KBM-7 (cell line): ENCODE results near the gene RAPGEF5.

Experiments used
- DNase-seq: peaks from one replicate; pipeline ENCODE4 v3.0.0-alpha.2; 2015
- in situ Hi-C: fragments of 300-500 bp; cut with MboI; formaldehyde crosslinking; loops from 2 replicates; pipeline ENCODE4 v1.14.3; 2020; ENCODE audit warnings: low sequenced_read_pairs, low pct_unique_long_range_greater_than_20kb, mixed read lengths

RAPGEF5 gene

DNA sequence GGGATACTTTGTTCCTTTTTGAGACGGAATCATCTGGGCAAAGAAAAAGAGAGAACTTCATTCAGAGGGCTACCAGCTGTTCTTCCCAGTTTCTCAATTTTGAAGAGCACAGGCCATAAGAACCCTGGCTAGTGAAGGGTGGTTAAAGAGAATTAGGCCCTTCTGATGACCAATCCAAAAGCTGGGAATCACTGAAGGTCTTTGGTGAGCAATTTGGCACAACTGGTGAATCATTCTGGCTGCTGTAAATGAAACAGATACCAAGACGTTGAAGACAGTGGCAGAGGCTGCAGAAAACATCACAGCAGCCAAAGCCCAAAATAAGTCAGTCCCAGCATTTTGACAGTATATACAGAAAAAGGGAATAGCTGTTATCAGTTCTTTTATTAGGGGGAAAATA is 5.1 kb downstream of the RAPGEF5 start:
- no peak for DNase-seq
- in situ Hi-C loops, result no loop called here

DNA sequence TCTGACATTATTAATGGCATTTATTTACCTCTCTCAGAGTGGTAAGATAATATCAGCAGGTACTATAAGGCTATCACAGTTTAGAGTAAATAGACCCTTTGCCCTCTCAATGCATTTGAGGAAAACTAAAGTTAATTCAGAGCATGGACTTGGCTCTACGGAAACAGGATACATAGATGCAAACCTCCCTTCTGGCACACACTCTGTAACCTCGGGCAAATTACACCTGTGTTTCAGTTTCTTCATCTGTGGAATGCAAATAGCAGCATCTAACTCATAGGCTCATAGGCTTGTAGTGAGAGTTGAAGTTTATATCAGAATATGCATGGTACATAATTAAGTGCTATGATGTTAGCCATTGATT is 5.6 kb downstream of the RAPGEF5 start:
- in situ Hi-C loops, result no loop called here
- no peak for DNase-seq

DNA sequence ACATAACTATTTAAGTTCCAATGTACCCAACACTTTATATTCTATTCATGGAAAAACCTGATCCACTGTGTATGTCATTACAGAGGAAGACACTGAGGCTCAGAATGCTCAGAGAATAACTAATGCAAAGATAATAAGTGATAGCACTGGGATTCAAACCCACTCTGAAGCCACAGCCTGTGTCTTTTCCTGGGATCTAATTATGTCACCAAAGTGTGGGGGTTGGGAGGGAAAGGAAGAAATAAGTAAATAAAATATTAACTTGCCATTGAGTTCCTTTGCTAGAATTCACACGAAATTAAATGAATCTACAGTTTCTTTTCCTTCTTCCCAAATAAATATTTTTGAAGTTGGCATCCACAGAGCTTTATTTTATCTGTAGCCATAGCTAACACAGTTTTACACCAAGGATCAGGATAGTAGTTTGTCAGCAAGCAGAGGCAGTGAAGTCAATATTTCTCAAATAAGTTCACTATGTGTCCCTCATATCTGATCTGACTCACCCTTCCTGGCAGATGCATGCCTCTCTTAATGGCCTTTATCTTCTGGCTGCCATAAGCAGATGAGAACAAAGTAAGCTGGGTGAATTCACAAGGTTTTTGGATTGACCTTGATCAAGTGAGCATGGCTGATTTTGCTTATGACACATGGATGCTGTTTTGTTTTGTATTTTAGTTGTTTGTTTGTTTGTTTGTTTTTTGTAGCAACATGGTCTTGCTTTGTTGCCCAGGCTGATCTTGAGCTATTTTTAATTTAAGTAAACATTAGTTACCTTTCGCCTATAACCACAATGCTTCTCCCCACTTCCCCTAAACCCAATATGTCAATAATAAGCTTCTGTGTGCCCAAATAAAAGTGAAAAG is 6.3 kb downstream of the RAPGEF5 start:
- in situ Hi-C loops, result no loop called here
- DNase-seq, result no peak

DNA sequence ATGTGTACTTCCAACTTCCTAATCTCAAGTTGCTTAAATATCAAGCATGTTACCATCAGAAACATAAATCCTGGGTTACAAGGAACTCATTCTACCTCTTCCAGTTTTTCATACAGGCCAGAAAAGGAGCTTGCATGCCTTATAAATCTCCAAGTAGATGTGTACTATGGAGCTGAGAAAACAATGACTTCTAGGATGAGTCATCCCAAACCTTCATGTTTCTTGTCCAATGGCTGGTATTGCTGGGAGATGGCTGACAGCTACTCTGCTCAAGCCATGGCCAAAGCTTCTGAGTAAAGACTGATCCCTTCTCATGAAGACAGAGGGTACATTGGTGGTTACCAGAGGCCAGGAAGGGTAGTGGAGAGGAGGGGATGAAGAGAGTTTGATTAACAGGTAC is 8.6 kb downstream of the RAPGEF5 start:
- DNase-seq, result no peak
- in situ Hi-C loops, result no loop called here

DNA sequence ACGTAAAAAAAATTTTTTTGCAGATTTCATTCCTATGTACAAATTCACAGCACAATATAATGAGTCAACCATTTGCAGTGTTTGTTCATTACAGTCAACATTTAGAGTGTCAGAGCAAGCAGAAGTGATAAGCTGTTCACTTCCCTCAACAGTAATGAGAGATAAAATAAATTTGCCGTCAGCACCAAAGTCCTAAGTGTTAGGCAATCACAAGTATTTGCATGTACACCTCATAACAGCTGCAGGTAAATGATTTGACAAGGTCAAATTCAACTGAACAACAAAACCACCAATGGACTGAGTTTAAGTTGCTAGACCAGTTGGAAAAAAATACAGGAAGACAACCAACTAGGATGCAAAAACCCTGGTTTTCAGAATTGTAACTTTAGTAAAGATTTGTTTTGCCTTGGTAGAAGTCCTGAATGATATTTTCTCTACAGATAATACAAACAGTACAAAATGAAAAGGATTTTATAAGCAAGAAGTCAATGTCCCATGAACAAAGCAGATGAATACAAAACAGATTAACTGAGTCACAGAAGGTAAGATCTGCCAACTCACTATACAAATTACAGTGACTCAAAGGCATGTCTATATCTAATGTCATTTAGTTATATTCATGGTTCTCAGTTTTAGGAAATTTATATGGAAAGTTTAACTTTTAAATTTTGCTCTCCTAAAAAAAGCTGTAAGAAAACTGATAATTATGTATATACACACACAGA is 10.4 kb downstream of the RAPGEF5 start:
- DNase-seq, result no peak
- in situ Hi-C loops, result no loop called here

DNA sequence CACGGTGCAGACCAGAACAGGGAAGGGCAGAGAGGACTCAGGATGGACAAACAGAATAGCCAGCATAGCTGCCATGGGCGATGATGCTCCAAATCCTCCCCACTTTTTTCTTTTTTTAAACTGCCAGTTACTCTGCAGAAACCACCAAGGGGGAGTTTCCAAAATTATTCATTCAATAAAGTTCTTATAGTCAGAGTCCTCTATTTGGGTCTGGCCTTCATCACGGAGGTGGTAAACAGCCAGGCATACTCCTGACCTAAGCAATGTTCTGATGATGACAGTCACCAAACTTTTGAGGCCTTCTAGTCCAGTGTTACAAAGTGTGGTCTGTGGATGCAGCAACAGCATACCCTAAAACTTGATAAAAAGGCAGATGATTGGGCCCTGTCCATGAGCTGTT is 12.3 kb downstream of the RAPGEF5 start:
- in situ Hi-C loops, result no loop called here
- no peak for DNase-seq

DNA sequence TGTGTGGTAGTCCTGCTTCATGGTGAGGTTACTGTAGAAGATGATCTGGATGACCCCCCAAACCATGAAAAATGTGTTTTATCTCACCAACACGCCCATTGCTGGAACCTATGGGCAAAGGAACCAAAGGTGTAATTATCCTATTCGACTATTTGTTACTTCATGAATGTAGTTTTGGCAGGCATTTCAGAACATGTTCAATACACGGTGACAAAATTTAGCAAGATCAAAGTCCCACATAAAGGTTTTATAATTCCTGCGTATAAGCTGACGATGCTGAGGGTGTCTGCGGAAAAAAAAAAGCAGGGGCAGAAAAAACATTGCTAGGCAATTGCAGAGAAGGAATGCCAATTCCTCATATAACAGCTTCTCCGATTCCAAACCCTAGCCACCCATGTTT is 13.3 kb downstream of the RAPGEF5 start:
- in situ Hi-C loops, result no loop called here
- no peak for DNase-seq

DNA sequence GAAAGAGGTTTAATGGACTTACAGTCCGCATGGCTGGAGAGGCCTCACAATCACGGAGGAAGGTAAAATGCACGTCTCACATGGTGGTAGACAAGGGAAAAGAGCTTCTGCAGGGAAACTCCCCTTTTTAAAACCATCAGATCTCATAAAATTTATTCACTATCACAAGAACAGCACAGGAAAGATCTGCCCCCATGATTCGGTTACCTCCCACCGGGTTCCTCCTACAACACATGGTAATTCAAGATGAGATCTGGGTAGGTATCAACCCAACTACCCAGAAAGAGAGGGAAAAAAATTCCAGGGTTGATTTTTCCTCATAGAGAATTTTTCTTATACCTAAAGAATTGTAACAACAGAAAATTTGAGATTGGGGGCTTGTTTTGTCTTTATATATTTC is 13.9 kb downstream of the RAPGEF5 start:
- in situ Hi-C loops, result no loop called here
- DNase-seq, result no peak

DNA sequence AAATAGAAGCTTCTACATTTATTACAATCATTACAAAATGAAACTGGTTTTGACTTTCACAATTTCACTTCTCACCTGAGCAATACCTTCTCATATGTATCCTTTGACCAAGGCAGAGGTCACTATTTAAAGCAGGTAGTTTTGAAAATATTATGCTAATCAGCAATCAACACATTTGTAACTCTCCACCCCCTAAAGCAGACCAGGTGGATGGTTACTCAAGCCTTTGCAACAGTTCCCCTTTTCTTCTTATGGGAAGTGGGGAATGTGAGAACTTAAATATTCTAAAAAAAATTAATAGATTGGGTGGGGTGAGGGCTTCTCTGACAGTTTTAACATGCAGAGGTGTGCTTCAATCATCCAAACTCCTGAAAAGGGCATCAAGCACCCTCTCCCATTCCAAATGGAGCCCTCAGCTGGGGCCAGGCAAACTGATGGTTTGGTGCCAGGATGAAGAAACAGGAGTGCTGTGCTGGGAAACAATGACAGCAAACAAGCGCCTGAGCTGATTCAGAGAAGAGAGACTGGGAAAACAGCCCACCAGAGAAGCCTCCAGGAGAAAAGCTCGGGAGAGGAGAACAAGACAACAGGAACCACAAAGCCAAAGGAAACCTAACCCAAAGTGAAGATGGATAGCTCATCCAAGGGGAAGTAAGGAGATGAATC is 17.1 kb downstream of the RAPGEF5 start:
- in situ Hi-C loops, result no loop called here
- DNase-seq, result no peak

DNA sequence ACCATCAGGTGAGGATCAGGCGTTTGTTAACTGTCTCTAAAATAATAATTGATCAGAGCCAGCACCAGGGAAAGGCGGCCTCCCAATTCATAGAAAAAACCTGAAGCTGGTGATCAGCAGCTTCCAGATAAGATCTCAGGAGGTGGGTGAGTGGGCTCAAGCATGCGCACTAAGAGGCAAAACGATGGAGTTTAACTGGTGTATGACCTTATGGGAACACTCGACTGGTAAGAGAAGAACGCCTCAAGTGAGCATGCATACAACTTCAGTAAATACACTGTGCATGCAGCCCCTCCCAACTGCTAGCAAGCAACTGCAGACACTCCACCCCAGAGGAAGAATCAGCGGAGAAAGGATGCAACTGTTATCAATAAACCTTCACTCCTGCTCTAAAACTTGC is 18.1 kb downstream of the RAPGEF5 start:
- DNase-seq, result no peak
- in situ Hi-C loops, result no loop called here

DNA sequence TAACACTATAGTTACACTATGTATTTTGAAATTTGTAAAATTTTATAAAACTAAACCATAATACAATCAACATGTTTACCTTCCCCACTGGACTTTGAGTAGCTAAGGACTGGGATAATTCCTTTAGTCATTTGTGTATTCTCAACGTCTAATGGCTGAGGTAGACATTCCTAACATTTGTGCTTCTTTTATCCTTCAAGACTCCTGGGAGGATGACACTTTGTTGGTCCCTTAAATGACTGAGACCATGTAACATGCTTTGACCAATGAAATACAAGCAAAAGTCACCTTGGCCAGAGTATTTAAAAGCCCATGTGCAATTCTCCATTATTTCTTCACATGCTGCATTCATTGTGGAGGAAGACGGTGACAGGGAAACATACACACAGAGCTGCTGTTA is 18.5 kb downstream of the RAPGEF5 start:
- in situ Hi-C loops, result no loop called here
- no peak for DNase-seq

DNA sequence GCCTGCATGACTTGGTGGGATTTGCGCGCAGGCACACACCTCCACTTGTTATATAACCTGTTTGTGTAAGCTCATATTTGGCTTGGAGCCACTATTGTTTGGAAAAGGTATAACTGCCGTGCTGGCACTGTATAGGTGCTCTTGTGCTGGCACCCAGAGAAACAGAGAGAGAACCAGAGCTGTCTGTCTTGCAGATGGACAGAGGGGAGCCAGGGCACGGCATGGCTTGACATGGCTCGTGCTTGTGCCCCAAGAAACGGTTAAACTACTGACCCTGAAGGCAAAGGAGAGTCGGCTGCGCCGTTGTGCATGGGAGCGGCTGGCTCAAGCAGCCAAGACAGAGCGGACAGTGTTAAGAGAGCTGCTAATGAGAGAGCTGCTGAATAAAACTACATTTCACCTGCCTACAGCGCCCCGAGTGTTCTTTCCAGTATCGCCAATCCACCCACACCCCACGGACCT is 23.2 kb downstream of the RAPGEF5 start:
- DNase-seq, result no peak
- in situ Hi-C loops, result no loop called here

DNA sequence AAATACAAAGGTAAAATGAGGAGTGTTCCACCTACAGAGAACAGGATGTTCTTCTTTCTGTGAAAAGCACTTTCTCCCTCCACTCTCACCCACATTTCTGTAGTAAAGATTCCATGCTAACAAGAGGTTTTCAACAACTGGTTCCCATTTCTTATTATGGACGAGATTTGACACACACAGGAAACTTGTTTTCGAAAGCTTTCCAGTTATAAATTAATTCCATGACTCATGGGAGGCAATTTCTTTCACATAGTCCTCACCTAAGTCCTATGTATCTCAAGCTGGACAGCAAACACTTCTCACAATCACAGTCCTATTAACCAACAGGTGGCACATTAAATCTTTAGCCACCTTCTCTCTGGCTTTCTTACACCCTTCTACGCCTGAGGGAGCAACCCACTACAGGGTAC is 24.5 kb downstream of the RAPGEF5 start:
- in situ Hi-C loops, result no loop called here
- DNase-seq, result no peak

DNA sequence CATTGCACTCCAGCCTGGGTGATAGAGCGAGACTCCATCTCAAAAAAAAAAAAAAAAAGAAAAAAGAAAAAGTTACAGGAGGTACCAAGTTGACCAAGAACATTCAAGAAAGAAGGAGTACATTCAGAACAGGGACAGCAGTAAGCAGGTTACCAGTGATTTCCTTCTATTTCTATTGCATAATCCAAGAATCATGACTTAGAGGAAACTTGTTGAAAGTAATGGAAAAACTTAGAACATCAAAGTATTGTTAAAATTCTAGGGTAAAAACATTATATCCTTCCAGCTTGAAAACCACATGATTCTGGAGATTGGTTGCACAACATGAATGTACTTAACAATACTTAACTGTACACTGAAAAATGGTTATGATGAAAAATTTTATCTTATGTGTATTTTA is 25.2 kb downstream of the RAPGEF5 start:
- in situ Hi-C loops, result no loop called here
- DNase-seq, result no peak

DNA sequence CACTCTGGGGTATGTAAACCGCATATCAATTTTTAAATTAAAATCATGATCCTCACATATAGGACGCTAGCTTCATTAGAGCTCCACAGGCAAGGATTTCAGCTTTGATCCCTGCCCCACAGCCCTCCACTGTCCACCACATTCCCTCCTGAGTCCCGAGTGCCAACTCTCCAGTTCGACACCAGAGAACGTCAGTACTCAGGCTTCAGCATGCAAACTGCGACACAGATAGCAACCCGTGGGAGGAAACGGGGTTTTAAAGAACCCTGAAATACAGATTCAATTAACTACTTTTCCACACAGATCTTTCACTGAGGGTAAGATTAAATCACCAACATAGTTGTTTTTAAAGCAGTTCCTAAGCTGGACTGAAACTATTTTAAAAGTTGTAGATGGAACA is 26.1 kb downstream of the RAPGEF5 start:
- in situ Hi-C loops, result no loop called here
- no peak for DNase-seq

DNA sequence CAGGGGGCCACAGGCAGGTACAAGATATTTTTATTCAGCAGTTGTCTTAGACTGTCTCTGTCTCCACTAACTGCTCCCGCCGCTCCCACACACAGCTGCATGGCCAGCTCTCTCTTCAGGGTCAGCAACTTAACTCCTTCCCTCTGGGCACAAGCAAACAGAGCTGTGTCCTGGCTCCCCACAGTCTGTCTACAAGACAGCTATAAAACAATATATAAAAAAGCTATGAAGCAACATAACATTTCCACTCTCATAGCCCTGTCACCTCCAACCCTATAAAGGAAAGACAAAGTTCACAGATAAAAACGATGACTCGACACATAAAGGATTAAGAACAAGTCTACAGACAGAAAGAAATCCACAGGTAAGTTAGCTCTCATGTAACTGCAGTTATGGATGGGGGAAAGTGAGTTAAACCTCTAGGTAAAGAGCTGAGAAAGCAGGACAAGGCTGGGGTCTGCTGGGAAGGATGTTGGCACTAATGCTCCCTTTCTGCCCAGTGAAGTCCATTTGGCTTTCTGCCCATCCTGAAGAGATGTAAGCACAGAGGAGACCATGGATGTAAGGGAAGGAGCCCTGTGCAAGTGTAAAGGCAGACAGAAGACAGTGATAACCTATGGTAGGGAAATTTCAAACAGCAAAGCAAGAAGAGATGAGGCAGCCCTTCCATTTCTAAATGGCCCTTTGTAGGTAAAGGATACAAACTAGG is 27.0 kb downstream of the RAPGEF5 start:
- in situ Hi-C loops, result no loop called here
- DNase-seq, result no peak

DNA sequence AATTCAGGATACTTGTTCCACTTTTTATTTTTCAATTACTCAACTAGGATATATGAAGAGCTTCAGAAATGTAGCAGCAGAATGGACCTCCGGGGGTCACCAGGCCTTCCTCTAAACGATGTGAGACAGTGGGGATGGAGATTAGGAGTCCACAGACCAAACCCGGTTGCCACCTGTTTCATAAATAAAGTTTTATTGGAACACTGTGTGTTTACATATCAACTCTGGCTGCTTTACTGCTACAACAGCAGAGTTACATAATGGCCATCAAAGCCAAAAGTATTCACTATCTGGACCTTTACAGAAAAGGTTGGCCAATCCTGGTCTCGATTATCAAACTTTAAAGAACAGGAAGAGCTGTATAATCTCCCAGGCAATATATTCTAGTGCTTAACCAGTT is 30.8 kb downstream of the RAPGEF5 start:
- in situ Hi-C loops, result no loop called here
- no peak for DNase-seq

DNA sequence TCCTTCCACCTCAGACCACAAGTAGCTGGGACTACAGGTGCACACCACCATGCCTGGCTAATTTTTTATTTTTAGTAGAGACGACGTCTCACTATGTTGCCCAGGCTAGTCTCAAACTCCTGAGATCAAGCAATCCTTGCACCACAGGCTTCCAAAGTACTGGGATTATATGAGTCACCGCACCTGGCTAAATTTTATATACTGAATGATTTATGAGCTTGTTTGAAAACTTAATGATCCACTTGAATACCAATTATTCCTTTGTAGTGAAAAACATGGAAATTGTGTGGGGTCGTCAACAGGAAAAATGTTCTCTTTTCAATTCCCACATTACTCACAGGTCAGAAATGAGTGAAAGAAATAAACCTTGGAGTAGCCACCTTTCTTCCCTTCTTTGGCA is 31.3 kb downstream of the RAPGEF5 start:
- in situ Hi-C loops, result no loop called here
- DNase-seq, result no peak

DNA sequence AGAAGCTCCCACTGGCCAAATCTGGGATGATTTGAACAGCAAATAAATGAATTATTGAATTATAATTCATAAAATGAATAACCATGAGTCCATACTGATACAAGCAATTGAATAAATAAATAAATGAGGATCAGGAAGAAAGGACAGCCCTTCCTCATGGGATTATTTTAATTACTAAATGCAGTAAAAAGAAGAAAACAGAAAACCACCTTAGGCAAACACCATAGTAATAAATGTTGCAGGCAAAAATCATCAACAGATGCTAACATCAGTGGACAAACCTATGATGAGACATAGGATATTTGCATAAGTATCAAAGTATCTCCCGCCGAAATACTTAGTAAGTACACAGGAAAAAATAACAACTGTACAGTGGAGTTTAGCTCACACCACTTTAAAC is 33.2 kb downstream of the RAPGEF5 start:
- DNase-seq, result no peak
- in situ Hi-C loops, result no loop called here

DNA sequence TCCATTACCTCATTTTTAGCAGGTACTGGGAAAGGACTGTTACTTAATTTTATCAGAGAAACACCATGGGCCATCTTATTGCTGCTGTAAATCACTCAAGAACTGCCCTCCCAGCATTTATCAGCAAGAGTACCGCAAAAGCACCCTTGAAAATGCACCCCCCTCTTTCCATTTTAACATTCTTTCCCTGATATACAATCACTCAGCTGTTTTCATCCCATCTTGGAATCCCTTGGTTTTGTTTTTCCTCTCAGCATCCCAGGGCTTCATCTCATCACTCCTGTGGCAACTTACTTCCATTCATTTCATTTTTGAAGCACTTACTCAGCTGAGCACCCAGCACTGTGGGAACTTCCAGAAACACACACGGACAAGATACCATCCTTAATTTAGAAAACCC is 36.5 kb downstream of the RAPGEF5 start:
- in situ Hi-C loops, result no loop called here
- DNase-seq, result no peak
